ENCODE data around the gene FAM98C.
"Not testable (repeated sequence)": the region's sequence is repeated elsewhere in the genome, so short reads cannot be mapped to it uniquely, and the experiment has no call there.

The FAM98C gene

DNA sequence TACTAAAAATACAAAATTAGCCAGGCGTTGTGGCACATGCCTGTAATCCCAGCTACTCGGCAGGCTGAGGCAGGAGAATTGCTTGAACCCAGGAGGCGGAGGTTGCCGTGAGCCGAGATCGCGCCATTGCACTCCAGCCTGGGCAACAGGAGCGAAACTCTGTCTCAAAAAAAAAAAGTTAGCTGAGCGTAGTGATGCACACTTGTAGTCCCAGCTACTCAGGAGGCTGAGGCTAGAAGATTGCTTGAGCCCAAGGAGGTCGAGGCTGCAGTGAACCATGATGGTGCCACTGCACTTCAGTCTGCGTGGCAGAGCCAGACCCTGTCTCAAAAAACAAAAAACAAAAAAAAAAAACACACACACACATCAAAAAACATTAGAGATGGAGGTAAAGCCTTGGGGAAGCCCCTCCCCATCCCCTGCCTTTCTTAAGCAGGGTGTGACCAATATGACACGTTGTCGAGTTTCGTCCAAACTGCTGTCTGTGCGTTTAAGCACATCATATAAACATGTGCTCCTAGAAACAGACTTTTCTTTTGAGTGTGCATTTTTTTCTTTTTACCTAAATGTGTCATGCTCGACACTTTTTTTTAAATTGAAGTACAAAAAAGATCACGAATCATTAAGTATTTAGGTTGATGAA is 24.3 kb downstream of the FAM98C start:
- not testable (repeated sequence) for DNase-seq (ENCODE audit: low read depth)

DNA sequence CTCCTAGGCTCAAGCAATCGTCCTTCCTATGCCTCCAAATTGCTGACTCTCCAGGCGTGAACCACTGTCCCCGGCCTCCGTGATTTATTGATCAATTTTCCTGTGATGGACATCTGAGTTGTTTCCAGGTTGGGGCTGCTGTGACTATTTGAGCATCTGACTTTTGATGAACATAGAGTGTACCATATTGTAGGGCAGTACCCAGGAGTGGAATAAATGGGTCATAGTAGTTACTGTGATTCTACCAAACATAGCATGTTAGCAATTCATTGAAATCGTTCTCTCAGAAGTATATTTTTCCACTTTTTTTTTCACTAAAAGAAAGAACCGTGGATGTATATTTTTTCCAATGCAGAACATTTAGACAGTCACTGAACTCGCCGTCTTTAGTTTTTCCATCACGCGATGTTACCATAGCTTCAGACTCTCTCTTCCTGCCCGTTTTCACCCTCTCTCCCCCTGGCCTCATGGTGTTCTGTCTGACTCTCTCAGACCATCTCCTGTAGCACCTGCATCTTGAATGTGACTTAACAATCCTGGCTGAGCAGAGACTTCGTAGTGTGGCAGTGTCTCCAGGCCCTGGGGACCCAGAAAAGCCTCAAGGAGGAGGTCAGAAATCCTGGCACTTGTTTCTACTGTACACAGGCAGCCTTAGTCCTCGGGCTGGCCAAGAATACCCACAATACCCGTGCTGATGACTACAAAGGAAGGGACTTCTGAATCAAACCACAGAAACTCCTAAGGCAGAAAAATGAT is 26.3 kb downstream of the FAM98C start:
- DNase-seq (ENCODE audit: low read depth) = peak; percentile 38

DNA sequence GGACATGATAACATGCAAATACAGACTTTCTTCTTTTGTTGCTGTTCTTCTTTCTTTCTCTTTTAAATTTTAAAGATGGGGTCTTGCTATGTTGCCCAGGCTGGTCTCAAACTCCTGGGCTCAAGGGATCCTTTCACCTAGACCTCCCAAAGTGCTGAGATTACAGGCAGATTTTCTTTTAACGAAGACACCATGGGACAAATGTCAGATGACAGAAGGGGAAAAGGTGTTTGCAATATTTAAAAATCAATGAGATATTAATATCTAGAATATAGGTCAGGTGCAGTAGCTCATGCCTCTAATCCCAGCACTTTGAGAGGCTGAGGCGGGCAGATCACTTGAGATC is 26.9 kb downstream of the FAM98C start:
- no peak for DNase-seq (ENCODE audit: low read depth)

- DNase-seq (ENCODE audit: low read depth) = no peak
These were observed 28.0 kb downstream of the FAM98C start for GRCh38 chr19:38430931-38431330.

GRCh38 chr19:38433268-38433733 is 30.4 kb downstream of the FAM98C start, which contains the start of gene RYR1:
Gene RYR1, plus strand, starts transcription at chr19:38433691. Its CDS starts 139 bp downstream, at chr19:38433830.
- DNase-seq (ENCODE audit: low read depth) = peak; percentile 44

DNA sequence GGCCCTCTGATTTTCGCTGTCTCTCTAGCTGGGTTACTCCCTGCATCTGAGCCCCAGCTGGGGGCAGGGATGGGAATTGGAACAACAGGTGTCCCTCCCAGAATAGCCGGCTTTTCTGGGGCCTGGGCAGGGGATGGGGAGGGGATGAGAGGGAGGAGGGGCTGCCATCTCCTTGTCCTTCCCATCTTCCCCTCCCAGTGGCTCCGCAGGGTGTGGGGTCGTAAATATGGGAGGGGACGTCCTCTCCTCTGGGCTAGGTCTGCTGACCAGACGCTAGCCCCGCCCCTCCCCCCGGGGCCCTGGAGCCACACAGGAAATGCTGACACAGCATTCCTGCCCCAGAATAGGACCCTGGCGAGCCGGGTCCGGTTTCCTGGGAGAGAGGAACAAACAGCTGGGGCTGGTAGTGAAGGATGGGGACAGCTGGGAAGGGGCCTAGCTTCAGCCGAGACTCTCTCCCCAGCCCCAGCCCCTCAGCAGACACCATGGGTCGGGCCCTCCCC is 31.7 kb downstream of the FAM98C start:
- DNase-seq (ENCODE audit: low read depth) = no peak

GRCh38 chr19:38437295-38437694 is 34.4 kb downstream of the FAM98C start:
- no peak for DNase-seq (ENCODE audit: low read depth)

- no peak for DNase-seq (ENCODE audit: low read depth)
These were observed 35.0 kb downstream of the FAM98C start for GRCh38 chr19:38437917-38438316.

GRCh38 chr19:38440592-38440991 is 37.7 kb downstream of the FAM98C start:
- DNase-seq (ENCODE audit: low read depth) = no peak

GRCh38 chr19:38441657-38442348 is 38.9 kb downstream of the FAM98C start:
- DNase-seq (ENCODE audit: low read depth) = no peak

DNA sequence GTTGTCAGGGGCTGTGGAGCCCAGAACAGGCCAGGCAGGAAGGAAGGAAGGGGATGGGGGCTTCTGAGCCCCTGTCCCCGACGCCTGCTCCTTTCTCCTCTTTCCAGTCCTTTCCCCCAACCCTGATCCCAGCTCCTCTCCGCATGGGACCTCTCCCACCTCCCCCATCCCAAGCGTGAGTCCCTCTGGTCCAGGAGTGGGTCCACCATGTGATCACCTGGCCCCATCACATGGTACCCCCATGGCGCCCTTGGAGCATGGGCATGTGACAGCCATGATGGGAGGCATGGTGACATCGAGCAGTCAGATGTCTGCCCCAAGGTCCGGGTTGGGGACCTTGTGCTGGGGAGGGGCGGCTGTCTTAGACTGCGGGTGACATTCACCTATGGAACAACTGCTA is 39.8 kb downstream of the FAM98C start:
- no peak for DNase-seq (ENCODE audit: low read depth)

DNA sequence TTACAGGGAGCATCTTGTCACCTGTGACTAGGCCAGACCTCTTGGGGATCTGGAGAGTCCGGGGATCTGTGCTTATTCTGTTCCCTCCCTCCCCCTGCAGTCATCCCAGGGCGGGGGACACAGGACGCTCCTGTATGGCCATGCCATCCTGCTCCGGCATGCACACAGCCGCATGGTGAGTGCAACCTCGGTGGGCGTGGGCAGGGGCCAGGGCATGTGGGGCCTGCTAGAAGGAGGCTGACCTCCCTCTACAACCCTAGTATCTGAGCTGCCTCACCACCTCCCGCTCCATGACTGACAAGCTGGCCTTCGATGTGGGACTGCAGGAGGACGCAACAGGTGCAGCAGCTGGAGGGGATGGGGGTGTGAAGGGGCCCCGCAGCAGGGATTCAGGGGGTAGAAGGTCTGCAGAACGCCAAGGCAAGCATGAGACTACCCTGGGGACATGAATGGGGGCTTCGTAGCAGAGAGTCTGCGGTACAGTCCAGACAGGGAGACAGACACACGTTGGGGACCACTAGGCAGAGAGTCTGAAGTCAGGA is 40.6 kb downstream of the FAM98C start:
- no peak for DNase-seq (ENCODE audit: low read depth)

DNA sequence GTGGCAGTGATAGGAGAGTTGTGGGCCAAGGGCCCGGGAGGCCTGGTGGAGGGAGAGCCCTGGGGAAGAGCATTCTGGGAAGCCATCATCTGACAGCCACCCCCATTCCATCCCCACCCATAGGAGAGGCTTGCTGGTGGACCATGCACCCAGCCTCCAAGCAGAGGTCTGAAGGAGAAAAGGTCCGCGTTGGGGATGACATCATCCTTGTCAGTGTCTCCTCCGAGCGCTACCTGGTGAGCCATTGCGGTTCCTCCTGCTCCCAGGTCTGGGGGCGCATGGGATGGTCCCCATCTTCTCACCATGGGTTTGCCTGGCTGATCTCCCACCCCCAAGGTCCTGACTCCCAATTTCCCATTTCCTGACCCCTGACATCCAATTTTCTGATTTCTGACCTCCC is 41.1 kb downstream of the FAM98C start:
- DNase-seq (ENCODE audit: low read depth) = no peak

- DNase-seq (ENCODE audit: low read depth) = no peak
These were observed 42.5 kb downstream of the FAM98C start for GRCh38 chr19:38445362-38445761.

DNA sequence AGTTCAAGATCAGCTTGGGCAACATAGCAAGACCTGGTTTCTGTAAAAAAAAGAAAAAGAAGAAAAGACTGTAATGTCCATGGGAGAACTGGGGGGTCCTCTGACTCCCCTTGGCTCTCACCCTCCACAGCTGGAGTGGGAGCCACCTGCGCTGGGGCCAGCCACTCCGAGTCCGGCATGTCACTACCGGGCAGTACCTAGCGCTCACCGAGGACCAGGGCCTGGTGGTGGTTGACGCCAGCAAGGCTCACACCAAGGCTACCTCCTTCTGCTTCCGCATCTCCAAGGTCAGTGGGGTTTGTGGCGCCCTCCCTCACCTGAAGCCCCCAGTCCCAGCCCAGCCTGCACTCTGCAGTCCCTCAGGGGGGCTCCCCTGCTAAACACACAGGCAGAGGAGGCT is 45.3 kb downstream of the FAM98C start:
- DNase-seq (ENCODE audit: low read depth) = no peak

DNA sequence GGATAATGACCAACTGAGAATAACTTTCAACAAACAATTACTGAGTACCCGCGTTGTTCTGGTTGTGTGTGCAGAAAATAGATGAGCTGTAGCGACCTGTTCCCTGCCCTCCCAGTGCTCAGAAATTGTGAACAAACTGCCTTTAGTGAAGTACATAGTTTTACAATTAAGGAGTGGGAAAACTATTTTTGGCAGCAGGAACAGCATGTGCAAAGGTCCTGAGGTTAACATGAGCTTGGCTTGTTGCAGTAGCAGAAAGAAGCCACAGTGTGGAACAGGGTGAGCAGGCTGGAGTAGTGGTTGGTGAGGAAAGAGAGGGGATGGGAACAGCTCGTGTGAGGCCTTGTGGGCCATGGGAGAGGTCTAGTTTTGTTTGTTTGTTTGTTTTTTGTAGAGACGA is 46.6 kb downstream of the FAM98C start:
- DNase-seq (ENCODE audit: low read depth) = no peak

DNA sequence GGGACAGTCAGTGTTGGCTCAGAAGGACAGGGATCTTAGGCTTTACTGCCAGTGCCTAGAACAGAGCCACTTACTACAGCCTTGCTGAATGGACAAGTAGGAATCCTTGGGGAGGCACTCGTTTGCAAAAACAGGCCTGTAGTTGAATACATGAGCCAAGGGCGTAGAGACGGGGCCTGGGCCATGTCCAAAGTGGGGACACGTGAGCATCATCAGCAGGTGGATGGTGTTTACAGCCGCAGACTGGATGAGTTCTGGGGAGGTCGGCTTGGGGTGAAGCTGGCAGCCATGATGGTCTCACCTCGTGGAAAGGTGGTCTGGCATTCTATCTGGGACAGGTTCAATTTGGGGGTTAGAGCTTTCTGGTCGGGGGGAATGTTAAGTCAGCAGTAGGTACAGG is 48.1 kb downstream of the FAM98C start:
- DNase-seq (ENCODE audit: low read depth) = no peak

- no peak for DNase-seq (ENCODE audit: low read depth)
These were observed 48.7 kb downstream of the FAM98C start for GRCh38 chr19:38451629-38452028.

GRCh38 chr19:38452430-38453366 is 49.8 kb downstream of the FAM98C start:
- DNase-seq (ENCODE audit: low read depth) = peak; percentile 10

- DNase-seq (ENCODE audit: low read depth) = no peak
These were observed 50.7 kb downstream of the FAM98C start for GRCh38 chr19:38453596-38453995.

DNA sequence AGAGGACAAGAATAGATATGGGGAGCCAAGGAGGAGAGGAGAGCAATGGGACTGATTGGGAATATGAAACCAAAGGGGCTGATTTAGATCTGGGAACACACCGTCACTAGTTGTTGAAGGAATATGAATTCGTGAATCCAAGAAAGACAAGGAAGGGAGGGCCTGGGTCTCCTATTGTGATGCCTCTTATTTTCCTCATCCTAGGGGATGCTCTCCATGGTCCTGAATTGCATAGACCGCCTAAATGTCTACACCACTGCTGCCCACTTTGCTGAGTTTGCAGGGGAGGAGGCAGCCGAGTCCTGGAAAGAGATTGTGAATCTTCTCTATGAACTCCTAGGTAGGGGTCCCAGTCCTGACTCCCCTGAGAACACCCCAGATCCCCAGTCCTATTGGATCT is 52.1 kb downstream of the FAM98C start:
- DNase-seq (ENCODE audit: low read depth) = no peak
